Measurements from ENCODE around the gene SUPT3H. TPM values are rescaled to one million over a fixed set of nuclear protein-coding genes. Genes with fewer than 3 reads are reported as not detected.

Gene SUPT3H
- total and polyA plus RNA-seq, 12 donors = 2.1 to 6.2 (median 3.5) TPM

DNA sequence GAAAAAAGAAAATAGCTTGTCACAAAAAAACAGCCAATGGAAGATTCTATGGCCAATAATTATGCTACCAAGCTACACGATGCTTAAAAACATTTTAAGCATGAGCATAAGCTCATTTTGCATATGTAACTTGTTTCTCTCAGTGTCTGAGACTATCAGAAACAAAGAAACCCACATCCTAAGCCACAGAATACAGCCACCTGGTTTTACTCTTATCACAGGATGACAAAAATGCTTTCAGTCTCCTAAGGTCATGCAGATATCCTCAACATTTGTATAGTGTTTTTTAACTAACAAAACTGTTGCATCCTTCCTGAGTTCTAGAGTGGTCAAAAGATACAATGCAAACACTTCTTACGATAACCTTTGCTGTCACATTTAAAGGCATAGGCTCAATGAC lies 221.7 kb downstream of the SUPT3H start:
- 50 to 54% methylated on average over 2 of the region's 2 CpGs for WGBS, 2 donors
- Histone ChIP-seq H3K9me3 (no peaks in the 10 kb centered on the region), H3K4me3 (no peak overlapping the region), H3K27ac (no peak overlapping the region), H3K27me3 (no peaks in the 10 kb centered on the region), H3K4me1 (no peaks in the 10 kb centered on the region), H3K36me3 (no peaks in the 10 kb centered on the region)
- ATAC-seq (no peak), DNase-seq (no peak)
- intact Hi-C loops (cut with DNase I) = no loop called here
- no peak for TF ChIP-seq CTCF (IDR thresholded peaks at IDR 0.05)

- H3K4me1 ChIP-seq = no peaks in the 10 kb centered on the region
- intact Hi-C loops (cut with DNase I) = no loop called here
- TF ChIP-seq CTCF (IDR thresholded peaks at IDR 0.05) = no peak
- H3K36me3 ChIP-seq = no peaks in the 10 kb centered on the region
- ATAC-seq (no peak), DNase-seq (no peak)
- no peak overlapping the region for H3K4me3 ChIP-seq
- WGBS, 2 donors = 94 to 99% methylated on average over 2 of the region's 2 CpGs
- no peak overlapping the region for H3K27ac ChIP-seq
- no peaks in the 10 kb centered on the region for H3K27me3 ChIP-seq
- no peaks in the 10 kb centered on the region for H3K9me3 ChIP-seq
These were observed 222.3 kb downstream of the SUPT3H start for GRCh38 chr6:45155341-45155894.

- ATAC-seq = no peak
- Histone ChIP-seq H3K4me3 (no peak overlapping the region), H3K27me3 (no peaks in the 10 kb centered on the region), H3K36me3 (no peaks in the 10 kb centered on the region), H3K4me1 (no peaks in the 10 kb centered on the region), H3K9me3 (no peaks in the 10 kb centered on the region), H3K27ac (no peak overlapping the region)
- no peak for TF ChIP-seq CTCF (IDR thresholded peaks at IDR 0.05)
- intact Hi-C loops (cut with DNase I) = no loop called here
- DNase-seq = no peak
- WGBS, 2 donors = 78 to 82% methylated on average over 3 of the region's 3 CpGs
These were observed 223.1 kb downstream of the SUPT3H start for GRCh38 chr6:45154679-45155078.

DNA sequence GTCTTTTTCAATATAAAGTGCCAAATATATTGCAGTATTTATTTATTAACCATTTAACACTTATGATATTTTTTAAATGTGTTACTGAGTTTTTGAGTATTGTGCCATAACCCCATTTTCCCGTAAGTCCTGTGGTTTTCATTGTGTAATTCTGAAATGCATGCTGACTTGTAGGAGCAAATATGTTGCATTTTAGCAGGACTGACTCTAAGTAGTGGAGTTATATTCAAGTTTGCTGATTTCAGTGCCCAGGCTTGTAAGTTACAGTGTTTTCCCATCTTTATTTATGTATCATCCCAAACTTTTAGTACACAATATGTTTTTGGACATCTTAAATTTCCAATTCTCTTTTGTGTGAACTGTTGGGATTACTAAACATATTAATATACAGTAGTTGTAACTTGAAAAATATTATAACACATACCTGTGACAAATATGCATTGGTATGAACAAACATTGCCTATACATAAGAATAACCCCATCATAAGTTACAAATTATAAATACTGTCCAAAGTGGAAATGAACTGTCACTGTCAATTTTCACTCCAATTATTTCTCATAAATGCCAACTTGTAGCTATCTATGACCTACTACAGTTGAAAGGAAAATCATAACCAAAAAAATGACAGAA lies 228.9 kb downstream of the SUPT3H start:
- no peaks in the 10 kb centered on the region for H3K27me3 ChIP-seq
- no peaks in the 10 kb centered on the region for H3K36me3 ChIP-seq
- intact Hi-C loops (cut with DNase I) = no loop called here
- ATAC-seq = no peak
- H3K9me3 ChIP-seq = peaks cover 0 to 26% (median 11%) of the 10 kb centered on the region in 11 donors
- WGBS, 2 donors = 90 to 97% methylated on average over 1 of the region's 1 CpG
- no peak for DNase-seq
- peaks cover 0 to 8% (median 0%) of the 10 kb centered on the region in 9 donors for H3K4me1 ChIP-seq
- H3K4me3 ChIP-seq = no peak overlapping the region
- H3K27ac ChIP-seq = no peak overlapping the region
- TF ChIP-seq CTCF (IDR thresholded peaks at IDR 0.05) = no peak

Data from heart right ventricle (tissue), 16 donors.